Vagina (tissue), 2 donors: ENCODE measurements around the gene PARD3. TPM values are rescaled to one million over a fixed set of nuclear protein-coding genes. Genes with fewer than 3 reads are reported as not detected.

ENCODE experiments used
- DNase-seq, 2 donors: peaks; one replicate each; pipeline ENCODE4 v3.0.0-alpha.2; 2017; ENCODE audit errors: extremely low spot score in 2 of 2
- H3K27ac ChIP-seq: fragments of 200-600 bp; sonication (generic); one replicate; pipeline ENCODE4 v1.5.1; 2019
- H3K27me3 ChIP-seq: fragments of 200-600 bp; sonication (generic); one replicate; pipeline ENCODE4 v1.5.1; 2019
- H3K36me3 ChIP-seq, 2 donors: fragments of 200-600 bp; sonication (generic); one replicate each; pipeline ENCODE4 v1.5.1; 2017 to 2019
- H3K4me1 ChIP-seq: fragments of 200-600 bp; sonication (generic); one replicate; pipeline ENCODE4 v1.5.1; 2019
- H3K4me3 ChIP-seq, 2 donors: fragments of 200-600 bp; sonication (generic); 1 replicate in 1 of 2; 2 replicates in 1 of 2; pipeline ENCODE4 v1.5.1; 2016 to 2019
- H3K9me3 ChIP-seq: fragments of 200-600 bp; sonication (generic); one replicate; pipeline ENCODE4 v1.5.1; 2019
- POLR2A ChIP-seq, 2 donors: fragments of 450-650 bp; IDR thresholded peaks; one replicate each; pipeline ENCODE4 v1.6.1; 2017; ENCODE audit warnings: antibody characterized with exemption in 2 of 2, mild to moderate bottlenecking in 2 of 2, moderate library complexity in 2 of 2
- POLR2AphosphoS5 ChIP-seq, 2 donors: sonication (generic); formaldehyde crosslinking; IDR thresholded peaks; one replicate each; pipeline ENCODE4 v1.9.0; 2017; ENCODE audit warnings: antibody characterized with exemption in 2 of 2, mild to moderate bottlenecking in 2 of 2, low read depth in 1 of 2; ENCODE audit not compliant: insufficient read depth in 1 of 2
- intact Hi-C: fragments of 100-400 bp; cut with DNase I; formaldehyde crosslinking; loops from one replicate; pipeline ENCODE4 v1.15.1; 2023
- total RNA-seq: library from RNA; depleted of rRNA; stranded (reverse); fragments of >200 nt; gene quantifications from one replicate; pipeline ENCODE4 v1.2.3, GENCODE V29; 2016
- TF ChIP-seq, protein P1 (sequence below), 3 experiments: fragments of 450-650 bp in 2 of 3; fragments of 200-600 bp in 1 of 3; sonication (generic) in 1 of 3; IDR thresholded peaks; one replicate each; pipeline ENCODE4 v1.5.1; 2017 to 2019; ENCODE audit warnings: antibody characterized with exemption in 3 of 3, mild to moderate bottlenecking in 2 of 3, moderate library complexity in 2 of 3

The PARD3 gene
- total RNA-seq, 1 donor from 2014 or later = 95.5 TPM

DNA sequence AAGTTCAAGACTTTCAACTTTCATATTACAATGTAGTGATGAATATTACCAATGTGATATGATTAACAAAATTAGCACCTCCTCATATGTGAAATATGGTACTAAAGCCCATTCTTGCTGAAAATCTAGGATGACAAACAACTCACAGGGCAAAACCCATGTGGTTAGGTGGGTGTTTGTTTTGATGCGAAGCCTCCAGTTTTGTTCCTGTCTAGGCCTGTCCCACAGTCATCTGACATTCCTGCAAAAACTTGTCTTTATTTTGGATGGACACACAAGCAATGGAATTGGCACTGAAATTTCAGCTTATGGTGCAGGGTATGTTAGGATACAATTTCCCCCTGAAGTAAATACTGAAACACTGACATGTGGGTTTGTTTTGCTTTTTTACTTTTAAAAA is 95.3 kb downstream of the PARD3 start:
- DNase-seq = no peak
- Histone ChIP-seq H3K36me3 (no peaks in the 10 kb centered on the region), H3K27me3 (no peaks in the 10 kb centered on the region), H3K9me3 (no peaks in the 10 kb centered on the region), H3K4me1 (peaks cover 72% of the 10 kb centered on the region), H3K4me3 (no peak overlapping the region), H3K27ac (no peak overlapping the region)
- TF ChIP-seq POLR2A (IDR thresholded peaks at IDR 0.05) = no peak
- TF ChIP-seq POLR2AphosphoS5 (IDR thresholded peaks at IDR 0.05; ENCODE audit: insufficient read depth in 1 of 2, low read depth in 1 of 2) = no peak
- TF ChIP-seq, protein P1, sequence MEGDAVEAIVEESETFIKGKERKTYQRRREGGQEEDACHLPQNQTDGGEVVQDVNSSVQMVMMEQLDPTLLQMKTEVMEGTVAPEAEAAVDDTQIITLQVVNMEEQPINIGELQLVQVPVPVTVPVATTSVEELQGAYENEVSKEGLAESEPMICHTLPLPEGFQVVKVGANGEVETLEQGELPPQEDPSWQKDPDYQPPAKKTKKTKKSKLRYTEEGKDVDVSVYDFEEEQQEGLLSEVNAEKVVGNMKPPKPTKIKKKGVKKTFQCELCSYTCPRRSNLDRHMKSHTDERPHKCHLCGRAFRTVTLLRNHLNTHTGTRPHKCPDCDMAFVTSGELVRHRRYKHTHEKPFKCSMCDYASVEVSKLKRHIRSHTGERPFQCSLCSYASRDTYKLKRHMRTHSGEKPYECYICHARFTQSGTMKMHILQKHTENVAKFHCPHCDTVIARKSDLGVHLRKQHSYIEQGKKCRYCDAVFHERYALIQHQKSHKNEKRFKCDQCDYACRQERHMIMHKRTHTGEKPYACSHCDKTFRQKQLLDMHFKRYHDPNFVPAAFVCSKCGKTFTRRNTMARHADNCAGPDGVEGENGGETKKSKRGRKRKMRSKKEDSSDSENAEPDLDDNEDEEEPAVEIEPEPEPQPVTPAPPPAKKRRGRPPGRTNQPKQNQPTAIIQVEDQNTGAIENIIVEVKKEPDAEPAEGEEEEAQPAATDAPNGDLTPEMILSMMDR (IDR thresholded peaks at IDR 0.05) = no peak
- intact Hi-C loops = no loop called here

DNA sequence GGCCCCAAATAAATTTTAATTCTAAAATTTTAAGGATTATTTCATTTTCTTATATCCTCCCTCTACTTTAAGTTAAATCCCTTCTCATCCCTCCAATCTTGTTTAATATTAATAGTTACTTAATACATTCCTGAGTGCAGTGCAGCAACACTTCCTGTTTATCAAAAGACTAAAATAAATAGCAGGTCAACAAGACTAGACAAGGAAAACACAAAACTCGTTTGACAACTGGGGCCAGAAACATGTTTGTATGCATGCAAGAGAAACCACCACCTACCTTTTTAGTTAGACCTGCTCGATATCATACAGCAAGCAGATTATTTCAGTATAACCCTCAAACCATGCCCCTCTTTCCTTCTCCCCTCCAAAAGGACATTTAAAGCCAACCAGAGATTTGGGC is 95.8 kb downstream of the PARD3 start:
- Histone ChIP-seq H3K4me3 (no peak overlapping the region), H3K4me1 (peaks cover 72% of the 10 kb centered on the region), H3K27ac (no peak overlapping the region), H3K27me3 (no peaks in the 10 kb centered on the region), H3K36me3 (no peaks in the 10 kb centered on the region), H3K9me3 (no peaks in the 10 kb centered on the region)
- DNase-seq = no peak
- TF ChIP-seq POLR2AphosphoS5 (IDR thresholded peaks at IDR 0.05; ENCODE audit: insufficient read depth in 1 of 2, low read depth in 1 of 2) = no peak
- TF ChIP-seq, protein P1 (IDR thresholded peaks at IDR 0.05) = no peak
- TF ChIP-seq POLR2A (IDR thresholded peaks at IDR 0.05) = no peak
- intact Hi-C loops = no loop called here

DNA sequence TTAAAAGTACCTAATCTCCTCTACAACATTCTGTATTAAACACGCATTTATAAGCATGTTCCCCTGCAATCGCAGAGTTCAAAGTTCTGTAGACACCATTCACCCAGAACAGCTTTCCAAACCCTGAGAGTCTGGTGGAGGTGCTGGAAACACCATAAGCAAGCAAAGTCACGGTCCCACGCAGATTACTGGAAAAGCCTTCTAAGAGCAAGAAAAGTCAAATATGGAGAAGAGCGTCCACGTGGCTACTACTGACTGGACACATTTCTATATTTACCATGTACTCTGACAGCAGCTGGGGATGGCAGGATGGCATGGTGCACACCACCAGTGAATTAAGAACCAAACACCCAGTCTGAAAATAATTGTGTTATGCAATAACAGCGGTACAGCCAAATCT is 97.7 kb downstream of the PARD3 start:
- intact Hi-C loops = no loop called here
- Histone ChIP-seq H3K4me3 (no peak overlapping the region), H3K27me3 (no peaks in the 10 kb centered on the region), H3K36me3 (no peaks in the 10 kb centered on the region), H3K9me3 (no peaks in the 10 kb centered on the region), H3K4me1 (peaks cover 71% of the 10 kb centered on the region), H3K27ac (no peak overlapping the region)
- DNase-seq = no peak
- TF ChIP-seq, protein P1 (IDR thresholded peaks at IDR 0.05) = no peak
- TF ChIP-seq POLR2AphosphoS5 (IDR thresholded peaks at IDR 0.05; ENCODE audit: insufficient read depth in 1 of 2, low read depth in 1 of 2) = no peak
- no peak for TF ChIP-seq POLR2A (IDR thresholded peaks at IDR 0.05)

DNA sequence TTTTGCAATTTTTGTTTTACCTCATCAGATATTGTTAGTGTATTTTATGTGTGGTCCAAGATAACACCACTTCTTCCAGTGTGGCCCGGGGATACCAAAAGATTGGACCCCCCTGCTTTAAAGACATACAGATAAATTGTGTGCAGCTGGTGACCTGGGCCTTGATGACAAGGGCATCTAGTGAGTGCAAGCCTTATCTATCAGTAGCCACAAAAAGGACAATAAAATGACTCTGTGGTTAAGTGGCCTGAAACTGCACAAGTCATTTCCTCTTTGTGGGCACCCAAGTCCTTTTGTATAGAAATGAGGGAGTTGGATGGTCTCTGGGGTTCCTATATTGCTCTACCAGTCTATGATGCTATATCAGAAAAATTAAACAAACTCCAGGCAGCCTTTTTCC is 98.1 kb downstream of the PARD3 start:
- peaks cover 76% of the 10 kb centered on the region for H3K4me1 ChIP-seq
- intact Hi-C loops = no loop called here
- DNase-seq = no peak

DNA sequence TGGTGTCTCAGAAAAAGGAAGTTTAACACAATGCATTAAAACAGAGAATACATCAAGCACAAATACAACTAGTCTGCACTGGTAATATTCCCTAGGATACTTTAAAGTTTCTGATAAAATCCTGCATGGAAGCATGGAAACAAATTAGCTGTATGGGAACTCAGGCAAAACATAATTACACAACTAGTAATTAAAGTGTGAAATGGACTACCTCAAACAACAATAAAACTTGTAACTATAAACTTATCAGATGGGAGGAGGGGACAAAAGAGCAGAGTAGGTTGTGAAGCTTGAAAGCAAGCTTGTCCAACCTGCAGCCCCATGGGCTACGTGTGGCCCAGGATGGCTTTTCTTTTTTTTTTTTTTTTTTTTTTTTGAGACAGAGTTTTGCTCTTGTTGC is 98.9 kb downstream of the PARD3 start:
- intact Hi-C loops = no loop called here
- no peaks in the 10 kb centered on the region for H3K36me3 ChIP-seq
- no peak overlapping the region for H3K27ac ChIP-seq
- TF ChIP-seq, protein P1 (IDR thresholded peaks at IDR 0.05) = no peak
- TF ChIP-seq POLR2A (IDR thresholded peaks at IDR 0.05) (no peak), POLR2AphosphoS5 (IDR thresholded peaks at IDR 0.05; ENCODE audit: insufficient read depth in 1 of 2, low read depth in 1 of 2) (no peak)
- peaks cover 77% of the 10 kb centered on the region for H3K4me1 ChIP-seq
- DNase-seq = no peak
- no peak overlapping the region for H3K4me3 ChIP-seq
- H3K27me3 ChIP-seq = no peaks in the 10 kb centered on the region
- no peaks in the 10 kb centered on the region for H3K9me3 ChIP-seq

More for the DNA sequence above, 98.1 kb downstream of the PARD3 start:
- H3K4me3 ChIP-seq = no peak overlapping the region
- no peaks in the 10 kb centered on the region for H3K9me3 ChIP-seq
- H3K27ac ChIP-seq = no peak overlapping the region
- TF ChIP-seq, protein P1 (IDR thresholded peaks at IDR 0.05) = no peak
- TF ChIP-seq POLR2A (IDR thresholded peaks at IDR 0.05) (no peak), POLR2AphosphoS5 (IDR thresholded peaks at IDR 0.05; ENCODE audit: insufficient read depth in 1 of 2, low read depth in 1 of 2) (no peak)
- no peaks in the 10 kb centered on the region for H3K36me3 ChIP-seq
- no peaks in the 10 kb centered on the region for H3K27me3 ChIP-seq
